Spleen (tissue), 7 donors: ENCODE data around the gene TXNL4A.

Experiments used
- POLR2A ChIP-seq, 3 donors: fragments of 450-650 bp; IDR thresholded peaks; one replicate each; pipeline ENCODE4 v1.5.1; 2017; ENCODE audit warnings: antibody characterized with exemption in 3 of 3, mild to moderate bottlenecking in 1 of 3
- POLR2AphosphoS5 ChIP-seq, 3 donors: sonication (generic); formaldehyde crosslinking; IDR thresholded peaks; one replicate each; pipeline ENCODE4 v1.5.1; 2017; ENCODE audit warnings: antibody characterized with exemption in 3 of 3
- TF ChIP-seq, protein P1 (sequence below), 11 experiments: fragments of 200-600 bp in 7 of 11; fragments of 450-650 bp in 4 of 11; sonication (generic) in 4 of 11; IDR thresholded peaks in 8 of 11; conservative IDR thresholded peaks in 3 of 11; 1 replicate in 7 of 11; 2 replicates in 4 of 11; pipeline versions ENCODE4 v1.4.0 to v1.8.0; 2016 to 2021; ENCODE audit warnings: antibody characterized with exemption in 11 of 11, inconsistent platforms in 4 of 11, mild to moderate bottlenecking in 1 of 11
- donor health status: DM: no; HTN: no; CAD: no; lungs with moderate emphysema.
- donor health status: DM: no; HTN: no; CAD: no.
- donor health status: DM: no; HTN: no; CAD: no.

DNA sequence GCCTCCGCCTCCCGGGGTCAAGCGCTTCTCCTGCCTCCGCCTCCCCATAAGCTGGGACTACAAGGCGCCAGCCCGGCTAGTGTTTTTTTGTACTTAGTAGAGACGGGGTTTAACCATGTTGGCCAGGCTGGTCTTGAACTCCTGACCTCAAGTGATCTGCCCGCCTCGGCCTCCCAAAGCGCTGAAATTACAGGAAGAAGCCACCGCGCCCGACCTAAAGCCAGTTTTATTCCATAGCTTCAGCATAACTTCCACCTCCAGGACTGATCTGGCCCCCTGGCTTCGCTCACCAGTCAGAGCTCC is 783 bp upstream of the TXNL4A start:
- TF ChIP-seq, protein P1, sequence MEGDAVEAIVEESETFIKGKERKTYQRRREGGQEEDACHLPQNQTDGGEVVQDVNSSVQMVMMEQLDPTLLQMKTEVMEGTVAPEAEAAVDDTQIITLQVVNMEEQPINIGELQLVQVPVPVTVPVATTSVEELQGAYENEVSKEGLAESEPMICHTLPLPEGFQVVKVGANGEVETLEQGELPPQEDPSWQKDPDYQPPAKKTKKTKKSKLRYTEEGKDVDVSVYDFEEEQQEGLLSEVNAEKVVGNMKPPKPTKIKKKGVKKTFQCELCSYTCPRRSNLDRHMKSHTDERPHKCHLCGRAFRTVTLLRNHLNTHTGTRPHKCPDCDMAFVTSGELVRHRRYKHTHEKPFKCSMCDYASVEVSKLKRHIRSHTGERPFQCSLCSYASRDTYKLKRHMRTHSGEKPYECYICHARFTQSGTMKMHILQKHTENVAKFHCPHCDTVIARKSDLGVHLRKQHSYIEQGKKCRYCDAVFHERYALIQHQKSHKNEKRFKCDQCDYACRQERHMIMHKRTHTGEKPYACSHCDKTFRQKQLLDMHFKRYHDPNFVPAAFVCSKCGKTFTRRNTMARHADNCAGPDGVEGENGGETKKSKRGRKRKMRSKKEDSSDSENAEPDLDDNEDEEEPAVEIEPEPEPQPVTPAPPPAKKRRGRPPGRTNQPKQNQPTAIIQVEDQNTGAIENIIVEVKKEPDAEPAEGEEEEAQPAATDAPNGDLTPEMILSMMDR (IDR thresholded peaks at IDR 0.05 in 8 of 11, conservative IDR thresholded peaks at IDR 0.05 in 3 of 11), result no peak
- TF ChIP-seq POLR2A (IDR thresholded peaks at IDR 0.05) (no peak), POLR2AphosphoS5 (IDR thresholded peaks at IDR 0.05) (no peak)
